ENCODE results near the gene TDRD6. TPM values are rescaled to one million over a fixed set of nuclear protein-coding genes. Genes with fewer than 3 reads are reported as not detected.
A peak's percentile ranks its signal among the peaks of the same experiment; 100 is the strongest.

The TDRD6 gene
- total RNA-seq, 6 experiments from 2014 or later: not detected

DNA sequence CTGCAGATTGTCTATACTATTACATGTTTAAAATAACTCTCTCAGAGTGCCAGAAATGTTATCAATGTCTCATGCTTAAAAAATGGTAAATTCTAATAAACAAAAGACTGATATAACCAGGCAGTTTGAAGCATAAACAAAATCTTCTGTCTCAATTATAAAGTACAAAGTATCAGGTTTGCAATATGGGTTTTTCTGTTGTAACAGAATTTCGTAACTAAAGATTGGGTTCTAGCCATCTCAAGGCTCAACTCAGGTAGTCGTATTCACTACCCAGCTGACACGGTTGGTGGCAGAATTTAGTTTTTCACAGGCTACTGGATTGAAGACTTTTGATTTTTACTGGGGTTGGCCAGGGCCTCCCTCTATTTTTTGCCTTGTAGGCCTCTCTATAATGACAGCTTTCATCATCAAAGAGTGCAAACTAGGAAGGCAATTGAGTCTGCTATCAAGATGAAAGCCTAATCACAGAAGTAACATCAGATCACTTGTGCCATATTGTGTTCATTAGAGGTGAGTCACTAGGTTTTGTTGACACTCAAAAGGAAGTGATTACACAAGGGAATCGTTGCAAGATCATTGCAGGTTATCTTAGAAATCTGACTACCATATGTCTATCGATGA is 38.7 kb upstream of the TDRD6 start:
- no peak overlapping the region for H3K27ac Mint-ChIP-seq

DNA sequence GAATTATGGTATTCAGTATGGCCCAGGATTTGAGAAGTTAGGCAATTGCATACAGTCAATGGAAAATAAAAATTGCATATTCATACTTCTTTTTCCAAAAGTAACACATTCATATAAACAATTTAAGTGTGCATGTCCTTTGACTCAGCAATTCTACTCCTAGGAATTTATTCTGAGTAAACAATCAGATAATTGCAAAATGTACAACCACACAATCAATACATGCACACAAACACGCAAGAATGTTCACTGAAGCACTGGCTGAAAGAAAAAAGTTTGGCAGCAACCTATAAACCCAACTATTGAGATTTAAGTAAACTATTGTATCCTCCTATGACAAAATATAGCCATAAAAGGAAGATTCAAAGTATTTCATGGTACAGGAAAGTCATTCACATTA is 36.7 kb upstream of the TDRD6 start:
- no peak overlapping the region for H3K27ac Mint-ChIP-seq
- TF ChIP-seq, protein P1, sequence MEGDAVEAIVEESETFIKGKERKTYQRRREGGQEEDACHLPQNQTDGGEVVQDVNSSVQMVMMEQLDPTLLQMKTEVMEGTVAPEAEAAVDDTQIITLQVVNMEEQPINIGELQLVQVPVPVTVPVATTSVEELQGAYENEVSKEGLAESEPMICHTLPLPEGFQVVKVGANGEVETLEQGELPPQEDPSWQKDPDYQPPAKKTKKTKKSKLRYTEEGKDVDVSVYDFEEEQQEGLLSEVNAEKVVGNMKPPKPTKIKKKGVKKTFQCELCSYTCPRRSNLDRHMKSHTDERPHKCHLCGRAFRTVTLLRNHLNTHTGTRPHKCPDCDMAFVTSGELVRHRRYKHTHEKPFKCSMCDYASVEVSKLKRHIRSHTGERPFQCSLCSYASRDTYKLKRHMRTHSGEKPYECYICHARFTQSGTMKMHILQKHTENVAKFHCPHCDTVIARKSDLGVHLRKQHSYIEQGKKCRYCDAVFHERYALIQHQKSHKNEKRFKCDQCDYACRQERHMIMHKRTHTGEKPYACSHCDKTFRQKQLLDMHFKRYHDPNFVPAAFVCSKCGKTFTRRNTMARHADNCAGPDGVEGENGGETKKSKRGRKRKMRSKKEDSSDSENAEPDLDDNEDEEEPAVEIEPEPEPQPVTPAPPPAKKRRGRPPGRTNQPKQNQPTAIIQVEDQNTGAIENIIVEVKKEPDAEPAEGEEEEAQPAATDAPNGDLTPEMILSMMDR (IDR thresholded peaks at IDR 0.05): no peak
- no peak for DNase-seq
- peaks cover 4% of the 10 kb centered on the region for H3K27me3 Mint-ChIP-seq (ENCODE audit: insufficient read depth)
- no peaks in the 10 kb centered on the region for H3K9me3 Mint-ChIP-seq
- peaks cover 15% of the 10 kb centered on the region for H3K4me1 Mint-ChIP-seq (ENCODE audit: low read depth)
- H3K36me3 Mint-ChIP-seq (ENCODE audit: low read depth): no peaks in the 10 kb centered on the region
- H3K4me3 Mint-ChIP-seq: no peak overlapping the region

More for the DNA sequence above, 38.7 kb upstream of the TDRD6 start:
- no peak for DNase-seq
- Mint-ChIP-seq H3K4me3 (no peak overlapping the region), H3K27me3 (ENCODE audit: insufficient read depth) (peaks cover 4% of the 10 kb centered on the region), H3K9me3 (no peaks in the 10 kb centered on the region), H3K4me1 (ENCODE audit: low read depth) (peaks cover 15% of the 10 kb centered on the region), H3K36me3 (ENCODE audit: low read depth) (no peaks in the 10 kb centered on the region)
- TF ChIP-seq, protein P1 (IDR thresholded peaks at IDR 0.05): no peak

DNA sequence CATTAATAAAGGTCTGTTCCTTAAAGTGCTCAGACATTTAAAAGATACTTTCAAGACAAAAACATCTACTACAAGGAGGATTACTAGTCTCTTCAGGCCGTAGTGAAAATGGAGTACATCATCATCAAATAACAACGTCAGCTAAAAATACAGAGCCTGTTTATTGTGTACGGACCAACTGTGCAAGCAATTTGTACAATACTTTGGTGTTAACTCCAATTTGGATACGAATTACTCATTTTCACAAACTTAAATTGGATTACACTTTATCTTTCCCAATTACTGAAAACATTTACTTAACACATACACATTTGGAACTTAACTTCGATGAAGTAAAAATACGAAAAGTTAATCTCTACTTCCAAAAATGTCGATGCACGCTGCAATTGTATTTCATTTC is 35.9 kb upstream of the TDRD6 start:
- DNase-seq: no peak

DNA sequence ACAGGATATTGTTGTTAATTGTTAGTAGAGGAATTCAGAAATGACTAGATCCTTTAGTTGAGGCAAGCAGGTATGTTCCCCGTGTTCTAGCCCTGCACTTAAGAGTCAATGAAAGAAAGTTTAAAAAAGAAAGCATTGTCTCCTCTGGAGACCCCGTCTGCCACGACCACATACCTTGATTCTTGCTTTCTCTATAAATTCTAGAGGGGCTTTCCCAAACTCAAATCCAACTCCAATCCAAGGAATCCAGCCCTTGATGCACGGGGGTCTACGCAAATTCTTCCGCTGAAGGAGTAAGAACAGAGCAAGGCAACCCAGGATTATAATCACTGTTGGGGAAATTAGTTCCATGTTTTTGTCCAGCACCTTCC is 35.5 kb upstream of the TDRD6 start:
- Mint-ChIP-seq H3K36me3 (ENCODE audit: low read depth) (no peaks in the 10 kb centered on the region), H3K27ac (no peak overlapping the region), H3K4me3 (peak overlapping the region; percentile 89), H3K9me3 (no peaks in the 10 kb centered on the region), H3K4me1 (ENCODE audit: low read depth) (peaks cover 15% of the 10 kb centered on the region), H3K27me3 (ENCODE audit: insufficient read depth) (peaks cover 4% of the 10 kb centered on the region)
- TF ChIP-seq, protein P1 (IDR thresholded peaks at IDR 0.05): no peak
- no peak for DNase-seq

More for the DNA sequence above, 35.9 kb upstream of the TDRD6 start:
- Mint-ChIP-seq H3K9me3 (no peaks in the 10 kb centered on the region), H3K36me3 (ENCODE audit: low read depth) (no peaks in the 10 kb centered on the region), H3K4me1 (ENCODE audit: low read depth) (peaks cover 15% of the 10 kb centered on the region), H3K27ac (no peak overlapping the region), H3K27me3 (ENCODE audit: insufficient read depth) (peaks cover 4% of the 10 kb centered on the region), H3K4me3 (peak overlapping the region; percentile 89; the same call in 1 of the 2 replicates)
- TF ChIP-seq, protein P1 (IDR thresholded peaks at IDR 0.05): no peak

DNA sequence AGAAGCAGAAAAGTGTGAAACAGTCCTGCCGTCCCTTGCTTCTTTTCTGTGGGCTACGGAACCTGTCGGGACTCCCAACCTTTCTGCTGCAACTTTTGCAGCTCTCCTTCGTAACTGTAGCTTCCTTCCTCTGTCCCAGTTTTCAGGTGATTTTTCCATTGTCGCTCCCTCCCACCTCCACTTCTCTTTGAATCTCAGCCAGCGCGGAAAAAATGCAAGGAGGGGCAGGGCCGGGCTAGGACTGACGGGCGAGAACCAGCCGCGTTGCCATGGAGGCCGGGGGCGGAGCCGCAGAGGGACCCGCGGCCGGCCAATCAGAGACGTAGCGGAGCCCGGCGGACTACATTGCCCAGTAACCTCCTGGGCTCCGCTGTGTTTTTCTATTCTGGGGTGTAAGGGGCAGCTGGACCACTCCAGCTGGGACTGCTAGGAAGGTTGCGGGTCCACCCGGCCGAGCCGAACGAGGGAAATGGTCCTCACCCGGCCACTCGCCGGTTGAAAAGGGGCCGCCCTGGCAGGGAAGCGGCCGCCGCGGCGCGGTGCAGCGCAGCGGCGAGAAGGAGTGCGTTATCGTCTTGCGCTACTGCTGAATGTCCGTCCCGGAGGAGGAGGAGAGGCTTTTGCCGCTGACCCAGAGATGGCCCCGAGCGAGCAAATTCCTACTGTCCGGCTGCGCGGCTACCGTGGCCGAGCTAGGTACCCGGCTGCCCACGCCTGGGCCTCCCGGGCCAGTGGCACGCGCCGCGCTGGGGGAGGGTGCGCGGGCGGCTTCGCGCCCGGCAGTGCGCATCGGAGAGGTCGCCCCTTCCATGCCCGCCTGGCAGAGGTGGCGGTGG is 34.9 kb upstream of the TDRD6 start, which contains the start of the genes CYP39A1 and SLC25A27:
TSS of gene CYP39A1 (minus strand) at position 216 of the 836 bp plus-strand sequence. CDS start 236 bp downstream, outside the sequence.
TSS of gene SLC25A27 (plus strand) at position 373 of the 836 bp plus-strand sequence. CDS start at position 591, 218 bp downstream.
- Mint-ChIP-seq H3K9me3 (no peaks in the 10 kb centered on the region), H3K4me3 (peak within 1 kb of the TSS; percentile 89), H3K36me3 (ENCODE audit: low read depth) (no peaks in the 10 kb centered on the region), H3K27me3 (ENCODE audit: insufficient read depth) (peaks cover 4% of the 10 kb centered on the region), H3K4me1 (ENCODE audit: low read depth) (peaks cover 15% of the 10 kb centered on the region), H3K27ac (no peak within 1 kb of the TSS)
- peak; percentile 57 for DNase-seq
- TF ChIP-seq, protein P1 (IDR thresholded peaks at IDR 0.05): no peak
